Measurements from ENCODE around the gene CDH13.

Gene CDH13

GRCh38 chr16:83779886-83780285, 1153.1 kb downstream of the CDH13 start:
- Histone ChIP-seq H3K27ac (ENCODE audit: extremely low read depth, low read depth, low read length) (no peak overlapping the region), H3K4me1 (ENCODE audit: control insufficient read depth, insufficient read depth, low read length) (peaks cover 5% of the 10 kb centered on the region; the same call in 1 of the 2 replicates), H3K4me3 (ENCODE audit: low read depth, low read length) (no peak overlapping the region), H3K9me3 (ENCODE audit: control insufficient read depth, insufficient read depth, low read depth, low read length) (no peaks in the 10 kb centered on the region), H3K36me3 (ENCODE audit: control insufficient read depth in 2 of 2, insufficient read depth in 1 of 2, low read length in 2 of 2) (no peaks in the 10 kb centered on the region)
- CTCF ChIA-PET, result no interaction called here
- POLR2A ChIA-PET, result interaction anchor here (0.8 kb wide), 1 partner anchor 30 kb away, joined by 3 read pairs; no protein-coding TSS in a partner anchor
- TF ChIP-seq GLIS1 (tag by site-specific recombination; IDR thresholded peaks at IDR 0.05) (no peak), ZNF398 (tag by site-specific recombination; IDR thresholded peaks at IDR 0.05) (peak; percentile 39; the same call in 1 of the 2 replicates), ZNF280D (tag by site-specific recombination; IDR thresholded peaks at IDR 0.05) (no peak), OSR2 (tag by site-specific recombination; IDR thresholded peaks at IDR 0.05) (peak; percentile 34; the same call in 1 of the 2 replicates), PRDM1 (tag by site-specific recombination; IDR thresholded peaks at IDR 0.05) (no peak), FEZF1 (tag by site-specific recombination; IDR thresholded peaks at IDR 0.05) (peak; percentile 83), ZNF830 (tag by site-specific recombination; IDR thresholded peaks at IDR 0.05; ENCODE audit: low read depth) (no peak), ZXDB (tag by site-specific recombination; IDR thresholded peaks at IDR 0.05) (0 out of 2 replicates have a peak, but pooled peaks have one; percentile 22), ZNF548 (tag by site-specific recombination; IDR thresholded peaks at IDR 0.05) (no peak)

- ChIA-PET CTCF (no interaction called here), POLR2A (no interaction called here)
- Histone ChIP-seq H3K4me1 (ENCODE audit: control insufficient read depth, insufficient read depth, low read length) (peaks cover 2% of the 10 kb centered on the region; the same call in 1 of the 2 replicates), H3K4me3 (ENCODE audit: low read depth, low read length) (no peak overlapping the region), H3K9me3 (ENCODE audit: control insufficient read depth, insufficient read depth, low read depth, low read length) (no peaks in the 10 kb centered on the region), H3K27ac (ENCODE audit: extremely low read depth, low read depth, low read length) (no peak overlapping the region), H3K36me3 (ENCODE audit: control insufficient read depth in 2 of 2, insufficient read depth in 1 of 2, low read length in 2 of 2) (no peaks in the 10 kb centered on the region)
- TF ChIP-seq PRDM10 (tag by site-specific recombination; IDR thresholded peaks at IDR 0.05) (no peak), SETDB1 (IDR thresholded peaks at IDR 0.05; ENCODE audit: insufficient read length, low read length) (no peak), ZNF776 (tag by site-specific recombination; IDR thresholded peaks at IDR 0.05; ENCODE audit: borderline replicate concordance) (no peak), ZNF768 (tag by site-specific recombination; IDR thresholded peaks at IDR 0.05) (no peak), PBX3 (CRISPR knock-in tag; IDR thresholded peaks at IDR 0.05) (no peak), ZNF248 (tag by site-specific recombination; IDR thresholded peaks at IDR 0.05) (no peak), ZNF148 (tag by site-specific recombination; IDR thresholded peaks at IDR 0.05; ENCODE audit: borderline replicate concordance) (no peak), ZXDB (tag by site-specific recombination; IDR thresholded peaks at IDR 0.05) (no peak), ZNF266 (tag by site-specific recombination; IDR thresholded peaks at IDR 0.05; ENCODE audit: low read depth) (no peak)
These were observed 1158.7 kb downstream of the CDH13 start for GRCh38 chr16:83785455-83785854.

Data from HEK293 (cell line).